Measurements from ENCODE around the gene SMAD3.
"Not testable (repeated sequence)": the region's sequence is repeated elsewhere in the genome, so short reads cannot be mapped to it uniquely, and the experiment has no call there.

The SMAD3 gene

GRCh38 chr15:67150023-67150860 is 84.8 kb downstream of the SMAD3 start:
- peak; percentile 51 for DNase-seq (ENCODE audit: low spot score)
- in situ Hi-C loops (cut with MboI; ENCODE audit: low pct_unique_long_range_greater_than_20kb, low sequenced_read_pairs, unreplicated experiment), result no loop called here
- TF ChIP-seq, protein P1, sequence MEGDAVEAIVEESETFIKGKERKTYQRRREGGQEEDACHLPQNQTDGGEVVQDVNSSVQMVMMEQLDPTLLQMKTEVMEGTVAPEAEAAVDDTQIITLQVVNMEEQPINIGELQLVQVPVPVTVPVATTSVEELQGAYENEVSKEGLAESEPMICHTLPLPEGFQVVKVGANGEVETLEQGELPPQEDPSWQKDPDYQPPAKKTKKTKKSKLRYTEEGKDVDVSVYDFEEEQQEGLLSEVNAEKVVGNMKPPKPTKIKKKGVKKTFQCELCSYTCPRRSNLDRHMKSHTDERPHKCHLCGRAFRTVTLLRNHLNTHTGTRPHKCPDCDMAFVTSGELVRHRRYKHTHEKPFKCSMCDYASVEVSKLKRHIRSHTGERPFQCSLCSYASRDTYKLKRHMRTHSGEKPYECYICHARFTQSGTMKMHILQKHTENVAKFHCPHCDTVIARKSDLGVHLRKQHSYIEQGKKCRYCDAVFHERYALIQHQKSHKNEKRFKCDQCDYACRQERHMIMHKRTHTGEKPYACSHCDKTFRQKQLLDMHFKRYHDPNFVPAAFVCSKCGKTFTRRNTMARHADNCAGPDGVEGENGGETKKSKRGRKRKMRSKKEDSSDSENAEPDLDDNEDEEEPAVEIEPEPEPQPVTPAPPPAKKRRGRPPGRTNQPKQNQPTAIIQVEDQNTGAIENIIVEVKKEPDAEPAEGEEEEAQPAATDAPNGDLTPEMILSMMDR (IDR thresholded peaks at IDR 0.05; ENCODE audit: extremely low read depth, insufficient read depth, missing control alignments), result no peak

GRCh38 chr15:67152429-67152828 is 87.0 kb downstream of the SMAD3 start:
- in situ Hi-C loops (cut with MboI; ENCODE audit: low pct_unique_long_range_greater_than_20kb, low sequenced_read_pairs, unreplicated experiment), result no loop called here
- no peak for DNase-seq (ENCODE audit: low spot score)
- TF ChIP-seq, protein P1 (IDR thresholded peaks at IDR 0.05; ENCODE audit: extremely low read depth, insufficient read depth, missing control alignments), result no peak

GRCh38 chr15:67153044-67153443 is 87.6 kb downstream of the SMAD3 start:
- DNase-seq (ENCODE audit: low spot score); in situ Hi-C loops (cut with MboI; ENCODE audit: low pct_unique_long_range_greater_than_20kb, low sequenced_read_pairs, unreplicated experiment): not testable (repeated sequence)

DNA sequence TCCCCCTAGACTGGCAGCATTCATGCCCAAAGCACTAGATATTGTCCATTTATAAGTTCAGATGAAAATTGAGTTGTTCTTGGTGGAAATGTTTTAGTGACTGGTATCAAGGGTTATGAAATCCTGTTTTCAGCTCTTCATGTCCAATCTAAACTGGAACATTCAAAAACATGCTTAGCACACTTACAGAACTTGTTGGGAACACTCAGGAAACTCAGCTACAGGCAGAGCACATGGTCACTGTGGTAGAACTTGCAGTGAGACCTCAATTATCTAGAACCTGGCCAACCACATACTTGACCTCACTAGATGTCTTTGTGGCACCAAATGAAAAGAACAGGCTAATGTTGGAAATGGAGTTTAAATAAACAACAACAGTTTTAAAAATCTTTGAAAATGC is 88.8 kb downstream of the SMAD3 start:
- DNase-seq (ENCODE audit: low spot score), result no peak
- in situ Hi-C loops (cut with MboI; ENCODE audit: low pct_unique_long_range_greater_than_20kb, low sequenced_read_pairs, unreplicated experiment), result no loop called here
- TF ChIP-seq, protein P1 (IDR thresholded peaks at IDR 0.05; ENCODE audit: extremely low read depth, insufficient read depth, missing control alignments), result no peak

DNA sequence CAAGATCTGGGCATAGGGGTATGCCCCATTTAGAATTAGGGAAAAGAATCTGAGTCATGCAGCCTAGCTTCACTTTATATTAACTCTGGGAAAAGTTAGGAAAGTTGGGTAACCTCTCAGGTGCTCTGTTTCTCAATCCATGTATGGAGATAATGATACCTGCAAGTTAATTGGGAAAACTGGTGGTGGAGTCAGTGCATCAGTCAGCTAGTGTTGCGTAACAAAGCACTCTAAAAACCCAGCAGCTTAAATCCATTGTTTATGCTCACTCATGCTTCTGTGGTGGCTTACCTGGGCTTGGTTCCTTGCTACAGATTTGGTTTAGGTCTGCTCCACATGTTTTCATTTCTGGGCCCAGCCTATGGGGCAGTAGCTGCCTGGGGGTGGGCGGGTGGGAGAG is 91.0 kb downstream of the SMAD3 start:
- TF ChIP-seq, protein P1 (IDR thresholded peaks at IDR 0.05; ENCODE audit: extremely low read depth, insufficient read depth, missing control alignments), result no peak
- in situ Hi-C loops (cut with MboI; ENCODE audit: low pct_unique_long_range_greater_than_20kb, low sequenced_read_pairs, unreplicated experiment), result no loop called here
- DNase-seq (ENCODE audit: low spot score), result no peak

GRCh38 chr15:67156834-67157233 is 91.4 kb downstream of the SMAD3 start:
- DNase-seq (ENCODE audit: low spot score), result no peak
- TF ChIP-seq, protein P1 (IDR thresholded peaks at IDR 0.05; ENCODE audit: extremely low read depth, insufficient read depth, missing control alignments), result no peak
- in situ Hi-C loops (cut with MboI; ENCODE audit: low pct_unique_long_range_greater_than_20kb, low sequenced_read_pairs, unreplicated experiment), result no loop called here

DNA sequence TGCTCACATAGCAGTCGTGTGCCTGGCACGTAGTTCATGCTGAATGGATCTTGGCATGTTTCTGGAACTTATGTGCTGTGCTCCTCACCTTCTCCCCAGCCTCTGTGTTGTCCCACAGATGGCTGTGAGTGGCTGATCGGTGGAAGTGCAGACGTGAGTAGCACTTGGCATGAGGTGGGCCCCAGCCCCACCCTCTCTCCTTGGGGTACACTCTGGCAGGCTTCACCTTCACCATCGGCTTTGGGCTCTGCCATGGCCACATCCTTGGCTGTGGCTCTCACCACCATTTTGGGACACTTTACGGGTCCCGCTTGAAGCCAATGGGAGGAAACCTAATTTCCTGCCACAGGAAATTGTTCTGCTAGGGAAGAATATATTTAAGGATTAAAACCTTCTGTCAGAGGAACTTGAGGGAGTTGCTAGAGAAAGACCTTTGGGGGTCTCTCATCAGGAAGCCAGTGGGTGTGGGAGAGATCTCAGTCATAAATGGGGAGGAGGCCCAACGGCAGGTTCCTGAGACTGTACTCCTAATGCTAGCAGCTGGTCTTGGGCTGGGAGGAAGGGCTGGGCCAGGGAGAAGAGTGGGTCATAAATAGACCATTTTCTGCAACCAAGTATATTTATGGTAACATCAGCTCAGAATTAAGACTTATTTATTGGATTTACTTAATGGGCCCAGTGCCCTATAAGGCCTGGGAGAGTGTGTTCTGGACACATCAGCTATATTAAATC is 92.3 kb downstream of the SMAD3 start:
- TF ChIP-seq, protein P1 (IDR thresholded peaks at IDR 0.05; ENCODE audit: extremely low read depth, insufficient read depth, missing control alignments), result no peak
- in situ Hi-C loops (cut with MboI; ENCODE audit: low pct_unique_long_range_greater_than_20kb, low sequenced_read_pairs, unreplicated experiment), result no loop called here
- no peak for DNase-seq (ENCODE audit: low spot score)
